GM19438 (cell line): Measurements from ENCODE around the gene ZFP91.

ENCODE experiments used
- ATAC-seq: cut with Tn5 transposase; IDR thresholded peaks from one replicate; pipeline ENCODE4 v1.9.1; 2021; ENCODE audit warnings: low read depth; ENCODE audit not compliant: unreplicated experiment

ZFP91 gene

DNA sequence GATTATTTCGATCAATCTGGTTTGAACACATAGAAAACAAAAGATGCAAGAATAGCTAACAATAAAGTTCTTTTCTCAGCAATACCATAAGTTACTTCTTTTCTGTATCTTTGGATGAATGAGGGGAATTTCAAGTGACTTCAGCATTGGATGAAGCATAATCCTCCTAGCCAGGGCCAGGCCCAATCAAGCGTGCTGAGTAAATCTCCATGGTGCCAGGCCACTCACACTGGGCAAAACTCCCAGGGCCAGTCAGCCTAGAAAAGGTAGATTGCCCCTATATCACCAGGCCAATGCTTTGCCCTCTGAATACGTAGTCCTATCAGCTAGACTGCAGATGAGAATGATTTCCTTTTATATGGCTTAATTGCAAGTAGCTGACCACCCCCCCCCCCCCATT is 49.6 kb downstream of the ZFP91 start:
- ATAC-seq = no peak

- ATAC-seq = no peak
Measured at GRCh38 chr11:58629857-58630256, 51.0 kb downstream of the ZFP91 start.

GRCh38 chr11:58631378-58631777 is 52.5 kb downstream of the ZFP91 start:
- no peak for ATAC-seq

DNA sequence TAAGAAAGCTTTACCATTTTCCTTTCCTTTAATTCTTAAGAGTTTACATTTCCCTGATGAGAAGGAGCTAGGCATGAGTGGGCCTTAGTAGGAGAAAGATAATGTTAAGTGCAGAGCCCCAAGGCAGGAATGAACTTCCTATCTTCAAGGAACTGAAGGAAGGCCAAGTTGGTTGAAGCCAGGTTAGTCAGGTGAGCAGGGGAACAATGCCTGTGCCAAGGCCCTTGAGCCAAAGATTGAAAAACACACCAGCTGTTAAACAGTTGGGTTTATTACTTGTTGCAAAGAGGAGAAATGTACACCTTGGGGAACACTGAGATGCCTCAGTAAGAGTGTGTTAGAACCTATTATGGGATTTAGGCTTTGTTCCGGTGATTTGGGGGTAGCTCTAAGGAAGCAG is 53.6 kb downstream of the ZFP91 start:
- ATAC-seq = no peak

- no peak for ATAC-seq
Measured at GRCh38 chr11:58636587-58636986, 57.7 kb downstream of the ZFP91 start.

DNA sequence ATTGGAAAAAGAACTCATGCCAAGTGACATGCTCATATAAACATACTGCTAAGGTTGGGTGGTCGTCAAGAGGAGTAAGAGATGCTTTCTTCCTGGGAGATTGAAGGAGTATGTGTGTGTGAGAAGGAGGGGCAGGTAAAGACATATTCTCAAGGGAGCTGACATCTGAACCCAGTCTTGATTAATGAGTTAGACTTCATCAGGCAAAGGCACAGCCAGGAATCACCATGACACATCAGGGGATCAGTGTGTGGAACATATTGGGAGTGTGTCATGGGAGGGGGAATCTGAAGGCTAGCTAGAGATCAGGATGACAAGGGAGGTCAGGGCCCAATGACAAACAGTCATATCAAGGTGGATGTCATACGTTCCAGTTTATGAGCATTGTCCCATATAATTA is 58.5 kb downstream of the ZFP91 start:
- ATAC-seq = no peak

GRCh38 chr11:58639103-58639502 is 60.2 kb downstream of the ZFP91 start:
- no peak for ATAC-seq

DNA sequence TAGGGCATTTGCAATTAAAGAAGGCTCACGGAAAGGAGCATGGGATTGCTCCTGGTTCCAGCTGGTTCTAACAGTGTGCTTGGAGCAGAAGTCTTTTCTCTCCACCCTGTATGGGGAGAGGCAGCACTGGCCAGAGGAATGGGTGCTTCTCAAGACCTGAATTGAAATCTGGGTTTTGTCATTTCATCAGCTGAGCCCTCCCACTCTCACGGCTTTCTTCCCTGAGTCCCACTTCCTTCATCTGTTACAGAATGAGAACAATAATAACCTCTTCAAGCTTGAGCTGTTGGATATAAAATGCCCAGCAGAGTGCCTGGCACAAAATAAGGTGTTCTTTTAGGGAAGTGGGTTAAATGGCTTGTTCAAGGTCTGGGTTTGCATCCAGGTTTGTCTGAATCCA is 60.8 kb downstream of the ZFP91 start:
- ATAC-seq = no peak

- no peak for ATAC-seq
Measured at GRCh38 chr11:58640386-58641023, 61.6 kb downstream of the ZFP91 start.

- no peak for ATAC-seq
Measured at GRCh38 chr11:58641341-58641740, 62.5 kb downstream of the ZFP91 start.

- ATAC-seq = no peak
Measured at GRCh38 chr11:58641803-58642581, 63.1 kb downstream of the ZFP91 start.

GRCh38 chr11:58645854-58646253 is 67.0 kb downstream of the ZFP91 start:
- ATAC-seq = no peak

DNA sequence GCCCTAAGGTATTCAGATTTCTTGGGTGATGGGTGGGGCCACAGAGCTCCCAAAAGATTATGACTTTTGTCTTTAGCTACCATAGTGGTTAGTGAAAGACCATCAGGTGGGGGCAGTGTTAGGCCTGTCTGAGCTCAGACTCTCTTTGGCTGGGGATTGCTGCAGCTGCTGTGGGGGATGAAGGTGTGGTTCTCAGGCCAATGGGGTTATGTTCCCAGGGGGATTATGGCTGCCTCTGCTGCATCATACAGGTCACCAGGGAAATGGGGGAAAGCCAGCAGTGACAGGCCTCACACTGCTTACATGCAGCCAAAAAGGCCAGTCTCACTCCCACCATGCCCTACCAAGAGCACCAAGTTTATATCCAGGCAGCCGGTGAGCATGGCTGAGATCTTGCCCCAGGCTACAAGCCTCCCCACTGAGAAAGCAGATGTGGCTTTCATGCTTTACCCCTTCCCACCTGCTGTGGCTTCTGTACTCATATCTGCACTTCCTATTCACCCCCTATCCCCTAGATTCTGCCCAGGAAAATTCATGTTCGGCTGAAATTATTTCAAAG is 68.4 kb downstream of the ZFP91 start:
- peak; percentile 87 for ATAC-seq

GRCh38 chr11:58647866-58648265 is 69.0 kb downstream of the ZFP91 start:
- ATAC-seq = no peak

- ATAC-seq = no peak
Measured at GRCh38 chr11:58649623-58650022, 70.8 kb downstream of the ZFP91 start.

GRCh38 chr11:58650496-58650895 is 71.6 kb downstream of the ZFP91 start:
- no peak for ATAC-seq

GRCh38 chr11:58652726-58653280 is 73.9 kb downstream of the ZFP91 start:
- no peak for ATAC-seq

- ATAC-seq = no peak
Measured at GRCh38 chr11:58654079-58654907, 75.4 kb downstream of the ZFP91 start.

GRCh38 chr11:58654908-58655296 is 76.0 kb downstream of the ZFP91 start:
- ATAC-seq = no peak

DNA sequence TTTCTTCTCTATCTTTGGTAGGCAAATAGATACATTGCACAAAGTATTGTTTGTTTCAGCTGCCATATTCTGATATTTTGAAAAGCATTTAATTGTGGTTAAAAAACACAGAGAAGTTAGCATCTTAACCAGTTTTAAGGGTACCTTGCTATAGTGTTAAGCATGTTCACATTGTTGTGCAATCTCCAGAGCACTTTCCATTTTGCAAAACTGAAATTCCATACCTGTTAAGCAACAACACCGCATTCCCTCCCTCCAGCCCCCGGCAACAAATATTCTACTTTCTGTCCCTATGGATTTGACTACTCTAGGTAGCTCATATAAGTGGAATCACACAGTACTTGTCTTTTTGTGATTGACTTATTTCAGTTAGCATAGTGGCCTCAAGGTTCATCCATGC is 77.5 kb downstream of the ZFP91 start:
- ATAC-seq = no peak

- no peak for ATAC-seq
Measured at GRCh38 chr11:58658623-58659022, 79.8 kb downstream of the ZFP91 start.
